Hematopoietic multipotent progenitor cell treated with erythropoietin and hydrocortisone succinate and interleukin-3 and kit ligand, for 8 days (in vitro differentiated cells): ENCODE results near the gene ACVRL1.

Source experiments
- DNase-seq: peaks from one replicate; pipeline ENCODE4 v3.0.0-alpha.2; 2015

ACVRL1 gene

GRCh38 chr12:51944608-51945233 lies 37.4 kb downstream of the ACVRL1 start:
- DNase-seq: no peak

- no peak for DNase-seq
Measured at GRCh38 chr12:51947246-51947996, 40.1 kb downstream of the ACVRL1 start.

- DNase-seq: no peak
Measured at GRCh38 chr12:51948066-51948465, 40.8 kb downstream of the ACVRL1 start.

DNA sequence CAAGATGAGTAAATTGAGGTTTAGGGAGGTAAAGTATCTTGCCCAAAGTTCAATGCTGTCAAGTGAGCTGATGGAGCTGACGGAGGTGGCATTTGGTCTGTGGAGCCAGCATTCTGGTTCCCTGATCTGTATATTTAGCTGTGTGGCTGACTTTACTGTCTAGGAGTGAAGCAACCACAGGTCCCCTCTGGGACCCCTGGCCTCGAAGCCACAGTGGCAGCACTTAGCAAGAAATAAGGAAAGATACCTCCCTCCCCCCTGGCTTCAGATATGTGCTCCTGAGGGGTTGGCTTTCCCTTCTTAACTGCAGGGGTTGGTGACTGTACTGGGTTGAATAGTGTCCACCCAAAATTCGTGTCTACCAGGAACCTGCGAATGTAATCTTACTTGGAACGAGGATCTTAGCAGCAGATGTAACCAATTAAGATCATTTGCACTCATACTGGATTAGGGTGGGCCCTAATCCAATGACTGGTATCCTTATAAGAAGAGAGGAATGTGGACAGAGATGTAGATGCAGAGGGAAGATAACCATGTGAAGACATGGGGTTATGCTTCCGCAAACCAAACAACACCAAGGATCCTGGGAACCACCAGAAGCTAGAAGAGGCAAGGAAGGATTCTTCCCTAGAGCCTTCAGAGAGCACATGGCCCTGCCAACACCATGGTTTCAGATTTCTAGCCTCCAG lies 42.2 kb downstream of the ACVRL1 start:
- DNase-seq: no peak

GRCh38 chr12:51950682-51951198 lies 43.4 kb downstream of the ACVRL1 start:
- no peak for DNase-seq

DNA sequence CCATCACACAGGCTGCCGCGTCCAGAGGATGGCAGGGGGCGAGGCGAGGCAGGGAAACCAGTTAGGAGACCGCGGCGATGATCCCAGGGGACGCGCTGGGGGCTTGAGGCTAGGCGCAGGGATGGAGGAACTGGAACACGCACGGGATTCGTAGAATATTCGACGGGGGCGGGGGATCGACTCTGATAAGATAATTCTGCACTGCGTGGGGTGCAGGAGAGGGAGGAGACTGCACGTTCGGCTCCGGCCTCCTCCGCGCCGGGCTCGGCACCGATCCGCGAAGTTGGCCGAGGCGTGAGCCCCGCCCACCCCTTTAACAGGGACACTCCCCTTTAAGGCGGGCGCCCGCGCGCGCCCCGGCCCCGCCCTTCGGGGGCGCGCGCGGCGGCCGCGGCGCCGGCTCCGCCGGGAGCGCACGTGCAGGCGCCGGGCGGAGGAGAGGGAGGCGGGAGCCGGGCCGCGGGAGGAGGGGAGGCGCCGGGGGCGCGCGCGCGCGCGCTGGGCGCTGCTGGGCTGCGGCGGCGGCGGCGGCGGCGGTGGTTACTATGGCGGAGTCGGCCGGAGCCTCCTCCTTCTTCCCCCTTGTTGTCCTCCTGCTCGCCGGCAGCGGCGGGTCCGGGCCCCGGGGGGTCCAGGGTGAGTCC lies 44.0 kb downstream of the ACVRL1 start, which contains the start of gene ACVR1B:
TSS of gene ACVR1B (plus strand) at position 501 of the 644 bp plus-strand sequence. CDS start at position 546, 45 bp downstream.
- peak; percentile 87 for DNase-seq

GRCh38 chr12:51951843-51952722 lies 44.8 kb downstream of the ACVRL1 start:
- DNase-seq: no peak

DNA sequence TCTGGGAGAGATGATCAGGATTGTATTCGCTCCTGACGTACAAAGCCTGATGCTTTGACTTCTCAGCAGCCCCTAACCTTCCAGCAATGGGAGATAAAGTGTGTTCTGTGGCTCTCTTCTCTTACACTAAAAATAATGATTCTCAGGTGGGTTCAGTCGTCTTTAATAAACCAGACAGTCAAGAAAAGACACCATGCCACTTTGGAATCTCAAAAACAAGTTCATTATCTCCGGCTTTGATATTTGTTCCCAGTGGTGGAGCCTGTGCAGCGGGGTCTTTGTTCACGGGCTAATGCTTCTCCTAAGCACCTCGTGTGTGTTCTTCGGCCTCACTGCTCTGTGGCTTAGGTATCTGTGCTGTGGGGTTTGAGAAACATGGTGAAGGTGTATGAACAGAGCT lies 45.8 kb downstream of the ACVRL1 start:
- DNase-seq: no peak

GRCh38 chr12:51953864-51954263 lies 46.6 kb downstream of the ACVRL1 start:
- no peak for DNase-seq

GRCh38 chr12:51954561-51955361 lies 47.5 kb downstream of the ACVRL1 start:
- DNase-seq: peak; percentile 39

DNA sequence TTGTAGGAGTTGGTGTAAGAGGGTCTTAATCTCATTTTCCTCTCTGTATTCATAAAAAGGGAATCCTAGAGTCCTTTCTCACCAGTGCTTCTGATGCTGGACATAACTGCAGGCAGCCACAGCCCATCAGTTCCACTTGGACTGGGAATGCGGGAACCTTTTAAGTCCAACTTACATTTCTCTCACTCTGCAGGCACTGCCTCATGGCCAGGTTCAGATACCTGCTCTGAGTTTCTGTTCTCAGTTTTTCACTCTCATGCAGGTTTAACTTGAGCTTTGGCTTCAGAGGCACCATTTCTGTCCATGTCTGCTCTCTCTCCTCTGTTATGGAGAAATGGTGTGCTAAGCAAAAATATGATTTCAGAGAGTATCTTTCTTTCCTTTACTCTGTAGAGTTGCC lies 48.4 kb downstream of the ACVRL1 start:
- DNase-seq: no peak

GRCh38 chr12:51958542-51958941 lies 51.2 kb downstream of the ACVRL1 start:
- no peak for DNase-seq

DNA sequence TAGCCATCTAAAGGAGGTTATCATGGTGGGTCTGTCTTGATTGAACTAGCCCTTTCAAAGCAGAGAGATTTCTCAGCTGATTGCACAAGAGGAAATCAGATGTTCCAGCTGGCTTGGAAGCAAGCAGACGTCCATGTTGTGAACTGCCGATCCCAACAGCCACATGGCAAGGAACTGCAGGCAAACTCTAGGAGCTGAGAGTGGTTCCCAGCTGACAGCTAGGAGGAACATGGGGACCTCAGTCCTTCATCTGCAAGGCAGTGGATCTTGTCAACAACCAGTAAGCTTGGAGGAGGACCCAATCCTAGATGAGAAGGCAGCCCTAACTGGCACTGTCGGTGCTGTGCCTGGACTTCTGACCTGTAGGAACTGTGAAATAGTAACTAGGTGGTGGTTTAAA lies 51.9 kb downstream of the ACVRL1 start:
- no peak for DNase-seq

GRCh38 chr12:51959921-51960320 lies 52.6 kb downstream of the ACVRL1 start:
- no peak for DNase-seq

GRCh38 chr12:51960488-51960887 lies 53.2 kb downstream of the ACVRL1 start:
- no peak for DNase-seq

DNA sequence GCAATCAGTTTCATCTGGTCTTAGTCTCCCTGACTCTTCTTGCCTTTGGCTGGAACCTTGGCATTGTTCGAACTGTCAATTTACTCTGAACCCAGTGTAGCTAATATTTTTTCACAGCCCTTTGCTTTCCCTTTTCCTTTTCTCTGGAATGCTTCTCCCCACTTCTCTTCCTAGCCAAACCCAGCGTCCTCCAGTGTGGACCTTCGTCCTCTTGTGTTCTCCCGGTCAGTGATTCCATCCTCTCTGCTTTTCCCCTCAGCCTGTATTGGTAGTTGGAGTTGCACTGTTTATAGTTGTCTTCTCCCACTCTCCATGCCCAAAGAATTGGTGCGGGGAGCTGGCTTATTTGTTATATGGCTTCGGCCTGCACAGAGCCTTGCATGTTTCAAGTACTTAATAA lies 53.6 kb downstream of the ACVRL1 start:
- no peak for DNase-seq

DNA sequence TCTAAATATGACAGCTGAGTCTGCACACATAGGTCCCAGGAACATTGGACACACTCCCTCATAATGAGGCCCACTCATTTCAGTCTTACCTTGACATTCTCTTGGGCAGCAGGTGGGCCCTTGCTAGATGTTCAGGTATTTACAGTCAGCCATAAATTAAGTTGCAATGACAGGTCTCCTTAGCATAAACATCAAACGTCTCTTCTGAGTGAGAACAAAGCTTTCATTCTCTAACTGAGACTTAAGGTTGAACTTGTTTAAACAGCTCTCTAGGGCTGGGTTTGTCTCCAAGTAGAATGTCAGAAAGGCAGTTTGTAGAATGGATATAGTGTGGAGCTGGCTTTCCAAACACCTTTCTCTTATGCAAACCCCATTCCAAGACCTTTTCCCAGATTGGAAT lies 54.5 kb downstream of the ACVRL1 start:
- no peak for DNase-seq

- DNase-seq: no peak
Measured at GRCh38 chr12:51962737-51963136, 55.4 kb downstream of the ACVRL1 start.

GRCh38 chr12:51963477-51963876 lies 56.2 kb downstream of the ACVRL1 start:
- DNase-seq: no peak

GRCh38 chr12:51969643-51970042 lies 62.3 kb downstream of the ACVRL1 start:
- no peak for DNase-seq
